ENCODE results near the gene TOP3B. TPM values are rescaled to one million over a fixed set of nuclear protein-coding genes. Genes with fewer than 3 reads are reported as not detected.

TOP3B gene
- total RNA-seq, 1 donor from 2014 or later = 54.3 TPM

GRCh38 chr22:22011964-22012363 lies 29.4 kb upstream of the TOP3B start:
- intact Hi-C loops (cut with micrococcal nuclease) = no loop called here

- intact Hi-C loops (cut with micrococcal nuclease) = no loop called here
Observed at GRCh38 chr22:22010358-22010757, 27.8 kb upstream of the TOP3B start.

- intact Hi-C loops (cut with micrococcal nuclease) = no loop called here
Observed at GRCh38 chr22:22009661-22010060, 27.1 kb upstream of the TOP3B start.

GRCh38 chr22:22006596-22006990 lies 24.0 kb upstream of the TOP3B start:
- intact Hi-C loops (cut with micrococcal nuclease) = no loop called here

GRCh38 chr22:22005945-22006595 lies 23.5 kb upstream of the TOP3B start:
- intact Hi-C loops (cut with micrococcal nuclease) = no loop called here

- intact Hi-C loops (cut with micrococcal nuclease) = no loop called here
Observed at GRCh38 chr22:22003233-22003632, 20.6 kb upstream of the TOP3B start.

GRCh38 chr22:22002526-22003055 lies 20.0 kb upstream of the TOP3B start:
- intact Hi-C loops (cut with micrococcal nuclease) = no loop called here

- intact Hi-C loops (cut with micrococcal nuclease) = no loop called here
Observed at GRCh38 chr22:22001664-22002525, 19.3 kb upstream of the TOP3B start.

GRCh38 chr22:21998595-21999247 lies 16.1 kb upstream of the TOP3B start:
- intact Hi-C loops (cut with micrococcal nuclease) = no loop called here

- intact Hi-C loops (cut with micrococcal nuclease) = no loop called here
Observed at GRCh38 chr22:21996175-21996720, 13.7 kb upstream of the TOP3B start.

- intact Hi-C loops (cut with micrococcal nuclease) = no loop called here
Observed at GRCh38 chr22:21995660-21996059, 13.1 kb upstream of the TOP3B start.

- intact Hi-C loops (cut with micrococcal nuclease) = no loop called here
Observed at GRCh38 chr22:21994881-21995444, 12.4 kb upstream of the TOP3B start.

- intact Hi-C loops (cut with micrococcal nuclease) = no loop called here
Observed at GRCh38 chr22:21992593-21993237, 10.1 kb upstream of the TOP3B start.

- intact Hi-C loops (cut with micrococcal nuclease) = no loop called here
Observed at GRCh38 chr22:21991774-21992173, 9.2 kb upstream of the TOP3B start.

- intact Hi-C loops (cut with micrococcal nuclease) = no loop called here
Observed at GRCh38 chr22:21991304-21991596, 8.7 kb upstream of the TOP3B start.

- intact Hi-C loops (cut with micrococcal nuclease) = no loop called here
Observed at GRCh38 chr22:21990445-21991303, 8.1 kb upstream of the TOP3B start.

- intact Hi-C loops (cut with micrococcal nuclease) = no loop called here
Observed at GRCh38 chr22:21989049-21989448, 6.5 kb upstream of the TOP3B start.

- intact Hi-C loops (cut with micrococcal nuclease) = no loop called here
Observed at GRCh38 chr22:21985214-21985613, 2.6 kb upstream of the TOP3B start.

GRCh38 chr22:21984793-21985192 lies 2.2 kb upstream of the TOP3B start:
- intact Hi-C loops (cut with micrococcal nuclease) = loop anchor here (5.0 kb wide), 1 partner anchor 247 kb away; the partner anchor contains the start of gene YPEL1

- intact Hi-C loops (cut with micrococcal nuclease) = loop anchor here (1.0 to 5.0 kb wide), 3 partner anchors 10 to 245 kb away; partner anchors contain the start of gene YPEL1
Observed at GRCh38 chr22:21981874-21982273, 713 bp downstream of the TOP3B start.

Measured in T-helper 1 cell treated with Interleukin-12 subunit alpha and Interleukin-12 subunit beta and Interleukin-4 antibody, amounts not matched to agents 30 ng/mL and 1 ng/mL, for 36 hours (primary cell).